CD4-positive, alpha-beta T cell treated with Interleukin-1 beta for 1 hour (primary cell): ENCODE measurements around the gene SCN4A.
A peak's percentile ranks its signal among the peaks of the same experiment; 100 is the strongest.

Experiments used
- DNase-seq, 2 donors: peaks; one replicate each; pipeline ENCODE4 v3.0.0-alpha.2; 2020 to 2022

SCN4A gene

GRCh38 chr17:64001763-64002529 is 29.2 kb upstream of the SCN4A start:
- DNase-seq, result peak in 1 of 2 donors; percentile 29

DNA sequence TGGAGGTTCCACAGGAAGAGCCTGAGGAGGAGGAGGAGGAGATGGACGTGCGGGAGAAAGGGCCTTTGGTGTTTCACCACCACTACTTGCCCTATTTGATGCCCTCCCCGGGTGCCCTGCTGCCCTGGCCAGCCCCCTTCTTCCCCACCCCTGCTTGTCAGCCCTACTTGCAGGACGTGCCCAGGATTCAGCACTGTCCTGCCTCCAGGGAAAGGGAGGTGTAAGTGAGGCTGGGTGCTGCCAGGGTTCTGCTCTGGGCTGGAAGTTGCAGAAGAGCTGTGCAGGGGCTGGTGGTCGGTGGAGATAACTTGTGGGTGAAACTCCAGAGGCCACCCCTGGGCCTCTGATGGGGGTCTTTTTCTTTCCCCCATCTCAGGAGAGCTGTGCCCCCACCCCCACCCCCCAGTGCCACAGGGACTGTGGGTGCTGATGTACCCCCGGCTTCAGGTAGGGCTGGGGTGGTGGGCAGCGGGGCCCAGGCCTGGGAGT is 28.4 kb upstream of the SCN4A start:
- no peak for DNase-seq

DNA sequence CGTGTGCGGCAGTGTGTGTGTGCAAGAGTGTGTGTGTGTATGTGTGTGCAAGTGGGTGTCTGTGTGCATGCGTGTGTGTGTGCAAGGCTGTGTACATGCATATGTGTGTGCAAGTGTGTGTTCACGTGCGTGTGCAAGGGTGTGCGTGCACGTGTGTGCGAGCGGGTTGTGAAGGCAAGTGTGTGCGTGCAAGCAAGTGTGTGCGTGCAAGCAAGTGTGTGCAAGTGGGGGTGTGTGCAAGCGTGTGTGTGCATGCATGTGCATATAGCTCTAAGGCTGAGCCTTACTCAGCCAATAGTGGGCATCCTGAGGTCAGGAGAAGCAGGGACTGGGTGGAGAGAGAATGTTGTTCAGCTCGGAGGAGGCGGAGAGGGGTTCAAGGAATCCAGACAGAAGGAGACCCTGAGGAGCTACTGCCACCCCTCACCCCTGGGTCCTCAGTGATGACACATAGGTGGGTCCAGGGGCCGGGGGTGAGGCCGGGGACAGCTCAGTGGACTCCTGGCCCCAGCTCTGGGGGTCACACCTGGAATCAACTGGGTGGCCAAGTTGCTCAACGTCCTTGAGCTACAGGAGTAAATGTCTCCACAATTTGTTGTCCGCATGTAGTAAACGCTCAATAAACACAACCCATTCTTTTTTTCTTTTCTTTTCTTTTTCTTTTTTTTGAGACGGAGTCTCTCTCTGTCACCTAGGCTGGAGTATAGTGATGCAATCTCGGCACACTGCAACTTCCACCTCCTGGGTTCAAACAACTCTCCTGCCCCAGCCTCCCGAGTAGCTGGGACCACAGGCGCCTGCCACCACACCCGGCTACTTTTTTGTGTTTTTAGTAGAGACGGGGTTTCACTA is 27.2 kb upstream of the SCN4A start:
- no peak for DNase-seq

GRCh38 chr17:63998721-63999679 is 26.3 kb upstream of the SCN4A start:
- DNase-seq, result peak; percentile 19 to 49

GRCh38 chr17:63998050-63998720 is 25.5 kb upstream of the SCN4A start, which contains the start of gene PRR29:
TSS of gene PRR29 (plus strand) at chr17:63998351. CDS start at chr17:63998365, 14 bp downstream.
- DNase-seq, result peak; percentile 78 to 79

DNA sequence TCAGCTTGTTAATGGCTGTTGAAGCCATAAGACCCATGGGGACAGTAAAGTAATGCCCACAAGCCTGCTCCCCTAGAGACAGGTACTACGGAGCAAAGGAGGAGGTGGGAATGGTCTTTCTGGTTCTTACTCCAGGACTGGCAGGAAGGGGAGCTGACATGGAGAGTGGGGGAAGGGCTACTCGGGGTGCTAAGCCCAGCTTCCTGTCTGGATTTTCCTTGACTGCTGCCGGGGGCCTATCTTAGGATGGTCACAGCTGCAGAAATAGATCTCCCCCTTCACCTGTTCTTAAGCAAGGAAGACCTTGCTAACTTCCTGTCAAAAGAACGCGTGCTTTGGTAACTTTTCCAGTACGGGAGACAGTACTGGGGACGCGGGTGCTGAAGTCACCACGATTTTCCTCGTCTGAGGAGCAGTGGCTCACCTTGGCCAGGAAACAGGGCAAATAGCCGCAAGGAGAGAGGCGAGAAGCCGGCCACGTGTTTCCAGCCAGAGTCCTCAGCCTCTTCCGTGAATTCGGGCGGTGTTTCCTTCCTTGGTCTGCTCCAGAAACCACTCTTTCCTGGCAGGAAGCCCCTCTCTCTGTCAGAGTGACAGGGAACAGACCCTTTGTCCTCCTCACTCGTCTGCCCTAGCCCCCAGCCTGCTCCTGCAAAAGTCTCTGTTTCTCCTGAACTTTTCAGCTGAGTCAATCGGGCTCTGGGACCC is 24.8 kb upstream of the SCN4A start:
- no peak for DNase-seq

GRCh38 chr17:63996430-63997182 is 23.9 kb upstream of the SCN4A start:
- no peak for DNase-seq

GRCh38 chr17:63995626-63996025 is 22.9 kb upstream of the SCN4A start:
- DNase-seq, result no peak

- DNase-seq, result peak; percentile 20 to 52
These were observed 20.8 kb upstream of the SCN4A start for GRCh38 chr17:63993368-63993985.

- DNase-seq, result no peak
These were observed 18.9 kb upstream of the SCN4A start for GRCh38 chr17:63991611-63992010.

- DNase-seq, result no peak
These were observed 17.1 kb upstream of the SCN4A start for GRCh38 chr17:63989622-63990345.

GRCh38 chr17:63988741-63989621 is 16.3 kb upstream of the SCN4A start:
- DNase-seq, result no peak

- DNase-seq, result no peak
These were observed 15.4 kb upstream of the SCN4A start for GRCh38 chr17:63988127-63988478.

DNA sequence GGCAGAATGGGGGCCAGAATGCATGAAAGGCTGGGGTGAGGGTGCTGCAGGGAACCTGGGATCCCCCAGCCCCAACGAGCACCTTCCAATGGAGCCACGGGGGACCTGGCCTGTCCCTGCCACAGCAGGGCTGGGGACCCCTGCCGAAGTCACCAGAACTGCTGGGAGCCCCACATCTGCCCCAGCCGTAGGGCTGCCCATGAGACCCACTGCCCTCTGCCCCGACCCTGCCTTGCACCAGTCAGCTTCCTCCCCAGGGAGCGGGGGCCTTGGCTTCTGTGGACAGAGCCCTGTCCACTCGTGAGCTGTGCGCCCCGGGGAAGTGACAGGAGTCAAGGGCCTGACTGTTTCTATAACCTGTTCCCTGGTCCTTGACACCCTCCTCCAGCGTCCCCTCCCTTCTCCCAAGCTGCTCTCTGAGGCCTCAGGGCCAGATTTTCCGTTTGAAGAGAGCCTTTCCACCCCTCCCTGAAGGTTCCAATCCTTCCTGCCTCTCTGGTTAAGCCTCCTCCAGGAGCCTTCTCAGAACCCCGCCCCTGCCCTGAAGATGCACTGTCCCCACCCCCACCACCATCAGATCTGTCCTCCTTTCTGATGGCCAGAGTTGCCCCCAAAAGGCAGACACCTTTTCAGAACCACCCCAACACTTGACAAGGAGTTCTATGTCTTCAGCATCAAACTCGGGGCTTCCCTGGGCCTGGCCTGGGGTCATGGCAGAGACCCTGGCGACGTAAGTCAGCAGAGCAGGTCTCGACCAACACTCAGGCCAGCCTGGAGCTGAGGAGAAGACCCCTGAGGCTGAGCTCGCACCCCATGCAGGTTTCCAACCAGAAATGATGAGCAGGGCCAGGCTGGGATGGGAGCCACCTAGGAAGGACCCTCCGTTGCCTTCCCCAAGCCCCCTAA is 14.8 kb upstream of the SCN4A start:
- DNase-seq, result no peak

DNA sequence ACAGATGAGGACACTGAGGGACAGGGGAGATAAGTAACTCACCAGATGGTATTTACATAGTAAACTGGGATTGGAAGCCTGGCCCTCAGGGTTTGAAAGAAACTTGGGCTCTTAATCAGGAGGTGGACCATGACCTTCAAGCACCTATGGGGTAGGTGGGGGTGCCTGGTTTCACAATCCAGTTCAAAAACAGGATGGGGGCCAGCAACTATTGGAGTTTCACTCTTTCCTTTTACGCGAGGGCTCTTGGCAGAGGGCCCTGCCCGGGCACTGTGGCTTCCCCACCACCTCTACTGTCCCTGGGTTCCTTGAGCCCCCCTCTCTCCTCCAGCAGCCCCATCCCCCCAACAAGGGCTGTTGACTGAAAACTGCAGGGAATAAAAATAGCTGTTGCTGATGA is 14.1 kb upstream of the SCN4A start:
- DNase-seq, result no peak

DNA sequence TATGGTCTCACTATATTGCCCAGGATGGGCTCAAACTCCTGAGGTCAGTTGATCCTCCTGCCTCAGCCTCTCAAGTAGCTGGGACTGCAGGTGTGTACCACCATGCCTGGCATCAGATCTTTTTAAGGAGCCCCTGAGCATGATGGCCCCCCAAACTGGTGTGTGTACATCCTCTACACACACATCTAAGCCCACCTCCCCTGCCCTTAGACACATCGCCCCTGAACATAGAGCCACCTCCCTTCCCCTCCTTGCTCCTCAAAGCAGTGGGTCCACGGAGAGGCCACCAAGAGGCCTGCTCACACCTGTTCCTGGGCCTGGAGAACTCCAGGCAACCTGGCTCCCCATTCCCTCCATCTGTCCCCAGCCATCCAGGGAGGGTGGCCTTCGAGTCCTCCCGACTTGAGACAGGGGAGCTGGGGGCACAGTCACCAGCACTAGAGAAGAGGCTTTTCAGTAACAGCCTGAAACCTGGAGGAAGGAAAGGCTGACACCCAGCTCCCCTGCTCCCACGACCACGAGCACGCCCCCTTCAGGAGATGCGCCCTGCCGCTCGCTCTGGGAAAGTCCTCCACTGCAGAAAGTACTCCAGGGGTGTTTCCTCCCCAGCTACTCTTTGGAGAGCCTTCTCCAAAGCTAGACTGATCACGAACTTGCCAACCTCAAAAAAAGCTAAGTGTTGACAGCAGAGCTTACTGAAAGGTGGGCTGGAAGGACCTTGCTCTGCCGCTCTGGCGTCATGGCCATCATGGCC is 12.8 kb upstream of the SCN4A start:
- DNase-seq, result no peak
